Glutamatergic neuron (in vitro differentiated cells): ENCODE data around the gene NFATC2. TPM values are rescaled to one million over a fixed set of nuclear protein-coding genes. Genes with fewer than 3 reads are reported as not detected.

Experiments
- DNase-seq: peaks from one replicate; pipeline ENCODE4 v3.0.0; 2022
- H3K27ac Mint-ChIP-seq: one replicate; pipeline ENCODE4 v1.8.0; 2020; ENCODE audit warnings: mild to moderate bottlenecking, mixed read lengths, inconsistent platforms; ENCODE audit not compliant: unreplicated experiment
- H3K27me3 Mint-ChIP-seq: one replicate; pipeline ENCODE4 v1.8.0; 2020; ENCODE audit warnings: mild to moderate bottlenecking, moderate library complexity, mixed read lengths, inconsistent platforms; ENCODE audit not compliant: unreplicated experiment
- H3K36me3 Mint-ChIP-seq: one replicate; pipeline ENCODE4 v1.8.0; 2020; ENCODE audit warnings: mild to moderate bottlenecking, mixed read lengths, inconsistent platforms; ENCODE audit not compliant: unreplicated experiment
- H3K4me1 Mint-ChIP-seq: one replicate; pipeline ENCODE4 v1.8.0; 2020; ENCODE audit warnings: mild to moderate bottlenecking, low read depth, mixed read lengths, inconsistent platforms; ENCODE audit not compliant: unreplicated experiment
- H3K4me3 Mint-ChIP-seq: one replicate; pipeline ENCODE4 v1.8.0; 2020; ENCODE audit warnings: mild to moderate bottlenecking, mixed read lengths, inconsistent platforms; ENCODE audit not compliant: unreplicated experiment
- H3K9me3 Mint-ChIP-seq: one replicate; pipeline ENCODE4 v1.8.0; 2020; ENCODE audit warnings: mild to moderate bottlenecking, moderate library complexity, mixed read lengths, inconsistent platforms; ENCODE audit not compliant: unreplicated experiment
- total RNA-seq: library from RNA; stranded (reverse); fragmentation: NEBNext Ultra II Directional; extraction: Animal tissue kit (Norgen Biotek cat#: 25700); gene quantifications from one replicate; pipeline ENCODE4 v1.2.1, GENCODE V29; 2021; ENCODE audit not compliant: unreplicated experiment
- TF ChIP-seq, protein P1 (sequence below): fragments of 200-600 bp; sonication (generic); IDR thresholded peaks from one replicate; pipeline ENCODE4 v1.5.0; 2021; ENCODE audit not compliant: partially characterized antibody, unreplicated experiment

The NFATC2 gene
- total RNA-seq, 1 donor from 2014 or later, result not detected

- TF ChIP-seq, protein P1, sequence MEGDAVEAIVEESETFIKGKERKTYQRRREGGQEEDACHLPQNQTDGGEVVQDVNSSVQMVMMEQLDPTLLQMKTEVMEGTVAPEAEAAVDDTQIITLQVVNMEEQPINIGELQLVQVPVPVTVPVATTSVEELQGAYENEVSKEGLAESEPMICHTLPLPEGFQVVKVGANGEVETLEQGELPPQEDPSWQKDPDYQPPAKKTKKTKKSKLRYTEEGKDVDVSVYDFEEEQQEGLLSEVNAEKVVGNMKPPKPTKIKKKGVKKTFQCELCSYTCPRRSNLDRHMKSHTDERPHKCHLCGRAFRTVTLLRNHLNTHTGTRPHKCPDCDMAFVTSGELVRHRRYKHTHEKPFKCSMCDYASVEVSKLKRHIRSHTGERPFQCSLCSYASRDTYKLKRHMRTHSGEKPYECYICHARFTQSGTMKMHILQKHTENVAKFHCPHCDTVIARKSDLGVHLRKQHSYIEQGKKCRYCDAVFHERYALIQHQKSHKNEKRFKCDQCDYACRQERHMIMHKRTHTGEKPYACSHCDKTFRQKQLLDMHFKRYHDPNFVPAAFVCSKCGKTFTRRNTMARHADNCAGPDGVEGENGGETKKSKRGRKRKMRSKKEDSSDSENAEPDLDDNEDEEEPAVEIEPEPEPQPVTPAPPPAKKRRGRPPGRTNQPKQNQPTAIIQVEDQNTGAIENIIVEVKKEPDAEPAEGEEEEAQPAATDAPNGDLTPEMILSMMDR, result no peak
- peaks cover 4% of the 10 kb centered on the region for H3K9me3 Mint-ChIP-seq
- peaks cover 4% of the 10 kb centered on the region for H3K4me1 Mint-ChIP-seq
- no peak for DNase-seq
- peaks cover 5% of the 10 kb centered on the region for H3K27me3 Mint-ChIP-seq
- no peak overlapping the region for H3K27ac Mint-ChIP-seq
- no peaks in the 10 kb centered on the region for H3K36me3 Mint-ChIP-seq
- no peak overlapping the region for H3K4me3 Mint-ChIP-seq
Measured at GRCh38 chr20:51526754-51527153, 15.8 kb downstream of the NFATC2 start.

GRCh38 chr20:51526106-51526470 is 16.4 kb downstream of the NFATC2 start:
- peaks cover 4% of the 10 kb centered on the region for H3K9me3 Mint-ChIP-seq
- TF ChIP-seq, protein P1, result no peak
- no peak overlapping the region for H3K27ac Mint-ChIP-seq
- H3K27me3 Mint-ChIP-seq, result peaks cover 6% of the 10 kb centered on the region
- H3K4me1 Mint-ChIP-seq, result peaks cover 4% of the 10 kb centered on the region
- H3K4me3 Mint-ChIP-seq, result no peak overlapping the region
- DNase-seq, result no peak
- no peaks in the 10 kb centered on the region for H3K36me3 Mint-ChIP-seq

- H3K27me3 Mint-ChIP-seq, result peaks cover 6% of the 10 kb centered on the region
- peaks cover 4% of the 10 kb centered on the region for H3K9me3 Mint-ChIP-seq
- DNase-seq, result no peak
- H3K27ac Mint-ChIP-seq, result no peak overlapping the region
- TF ChIP-seq, protein P1, result no peak
- no peak overlapping the region for H3K4me3 Mint-ChIP-seq
- no peaks in the 10 kb centered on the region for H3K36me3 Mint-ChIP-seq
- H3K4me1 Mint-ChIP-seq, result peaks cover 4% of the 10 kb centered on the region
Measured at GRCh38 chr20:51525241-51526105, 17.0 kb downstream of the NFATC2 start.

DNA sequence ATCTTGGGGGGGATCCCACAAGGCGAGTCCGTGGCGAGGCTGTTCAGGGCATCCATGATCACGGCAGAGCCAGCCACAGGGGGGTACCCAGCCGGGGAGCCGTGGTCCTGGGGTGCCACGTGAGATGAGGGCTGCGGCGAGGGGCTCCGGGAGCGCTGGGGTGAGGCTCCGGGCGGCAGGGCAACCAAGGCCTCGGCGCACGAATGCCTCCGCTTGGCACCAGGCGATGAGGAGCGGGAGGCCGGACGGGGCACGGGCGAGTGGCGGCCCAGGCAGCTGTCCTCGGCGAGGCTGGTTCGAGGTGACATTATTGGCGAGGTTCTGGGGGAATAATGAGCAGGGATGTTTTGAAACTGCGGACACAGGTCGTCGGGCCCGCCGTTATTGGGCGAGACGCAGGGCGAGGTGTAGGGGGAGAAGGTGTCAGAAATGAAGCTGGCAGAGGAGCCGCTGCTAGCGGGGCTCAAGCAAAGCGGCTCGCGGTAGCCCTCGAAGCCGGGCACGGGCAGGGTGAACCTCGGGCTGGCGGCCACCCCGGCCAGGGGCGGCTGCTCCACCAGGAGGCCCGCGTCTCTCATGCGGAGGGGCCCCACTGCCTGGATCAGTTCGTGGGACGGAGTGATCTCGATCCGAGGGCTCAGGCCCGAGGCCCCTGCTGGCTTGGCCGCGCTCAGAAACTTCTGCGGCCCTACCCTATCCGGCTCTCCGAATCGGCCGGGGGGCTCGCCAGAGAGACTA is 19.1 kb downstream of the NFATC2 start:
- Mint-ChIP-seq H3K27ac (no peak overlapping the region), H3K9me3 (peaks cover 4% of the 10 kb centered on the region), H3K4me3 (no peak overlapping the region), H3K4me1 (no peaks in the 10 kb centered on the region), H3K36me3 (no peaks in the 10 kb centered on the region), H3K27me3 (peaks cover 6% of the 10 kb centered on the region)
- TF ChIP-seq, protein P1, result no peak
- no peak for DNase-seq

DNA sequence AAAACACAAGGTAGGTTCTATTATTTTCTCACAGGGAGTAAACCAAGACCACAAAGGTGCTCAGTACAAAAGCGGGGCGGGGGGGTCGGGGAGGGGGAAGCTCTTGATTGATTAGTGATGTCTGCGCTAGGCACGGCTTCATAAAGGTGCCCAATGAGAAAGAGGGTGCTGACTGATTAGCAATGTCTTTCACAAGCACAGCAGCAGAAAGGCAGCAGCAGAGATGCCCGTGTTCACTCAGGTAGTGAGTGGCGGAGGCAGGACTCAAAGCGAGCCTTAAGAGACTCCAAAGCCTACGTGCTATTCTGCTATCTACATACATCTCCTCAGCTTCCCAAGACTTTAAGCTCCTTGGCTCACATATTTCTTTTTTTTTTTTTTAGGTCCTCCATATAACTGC is 20.3 kb downstream of the NFATC2 start:
- TF ChIP-seq, protein P1, result no peak
- no peak overlapping the region for H3K27ac Mint-ChIP-seq
- H3K36me3 Mint-ChIP-seq, result no peaks in the 10 kb centered on the region
- peaks cover 6% of the 10 kb centered on the region for H3K27me3 Mint-ChIP-seq
- H3K4me3 Mint-ChIP-seq, result no peak overlapping the region
- no peak for DNase-seq
- H3K4me1 Mint-ChIP-seq, result no peaks in the 10 kb centered on the region
- peaks cover 2% of the 10 kb centered on the region for H3K9me3 Mint-ChIP-seq
